HG03354 (cell line): ENCODE data around the gene ZFP62.

Experiments used
- ATAC-seq: cut with Tn5 transposase; IDR thresholded peaks from one replicate; pipeline ENCODE4 v1.9.1; 2021; ENCODE audit warnings: mild to moderate bottlenecking; ENCODE audit not compliant: unreplicated experiment, poor library complexity, severe bottlenecking

ZFP62 gene

DNA sequence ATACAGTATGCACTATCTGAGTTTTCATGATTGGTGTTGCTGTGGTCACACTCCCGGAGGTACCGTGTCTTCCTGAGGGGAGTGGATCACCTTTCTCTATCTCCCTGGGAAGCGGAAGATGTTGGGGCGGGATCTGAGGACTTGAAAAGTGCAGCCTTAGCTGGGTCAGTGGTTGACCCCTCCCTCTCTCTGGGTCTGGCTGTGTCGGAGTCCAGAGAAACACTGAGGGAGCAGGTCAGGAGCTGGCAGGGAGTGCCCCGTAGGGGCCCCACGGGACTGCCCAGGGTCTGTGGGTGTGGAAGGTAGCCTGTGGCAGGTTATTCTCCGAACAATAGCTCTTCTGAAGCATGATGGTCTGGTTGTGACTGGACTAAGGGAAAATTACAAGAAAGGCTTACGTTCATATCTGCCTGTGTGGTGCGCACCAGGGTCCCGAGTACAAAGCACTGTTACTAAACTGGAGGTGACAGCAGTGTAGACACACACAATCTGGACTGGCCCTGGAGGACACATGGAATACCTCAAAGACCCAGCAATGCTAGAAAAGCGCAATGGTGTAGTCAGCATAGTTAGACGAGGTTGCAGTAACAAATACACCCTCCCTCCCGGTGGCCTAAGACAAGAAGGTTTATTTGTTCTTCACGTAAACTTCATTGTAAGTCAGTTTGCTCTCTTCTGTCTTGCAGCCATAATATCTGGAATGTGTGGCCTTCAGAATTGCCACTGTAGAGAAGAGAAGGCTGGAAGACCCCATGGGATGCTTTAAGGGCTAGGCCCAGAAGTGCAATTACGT is 9.4 kb upstream of the ZFP62 start:
- ATAC-seq: no peak

DNA sequence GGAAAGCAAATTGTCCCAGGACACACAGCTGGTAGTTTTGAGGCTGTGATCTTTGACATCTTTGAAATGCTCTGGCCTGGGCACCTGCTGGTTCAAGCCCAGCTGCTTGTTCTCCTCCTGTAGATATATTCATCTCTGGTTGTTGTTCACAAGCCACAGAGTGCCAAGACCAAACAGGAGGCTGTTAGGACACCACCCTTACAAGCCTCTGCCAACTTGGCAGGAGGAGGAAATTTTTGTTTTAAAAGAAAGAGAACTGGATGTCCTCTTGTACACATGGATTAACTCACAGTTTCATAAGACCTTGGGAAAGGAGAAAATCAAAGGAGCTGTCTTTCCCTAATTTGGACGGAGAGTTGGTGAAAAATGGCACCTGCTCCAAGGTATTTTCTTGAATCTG is 8.5 kb upstream of the ZFP62 start:
- ATAC-seq: no peak

DNA sequence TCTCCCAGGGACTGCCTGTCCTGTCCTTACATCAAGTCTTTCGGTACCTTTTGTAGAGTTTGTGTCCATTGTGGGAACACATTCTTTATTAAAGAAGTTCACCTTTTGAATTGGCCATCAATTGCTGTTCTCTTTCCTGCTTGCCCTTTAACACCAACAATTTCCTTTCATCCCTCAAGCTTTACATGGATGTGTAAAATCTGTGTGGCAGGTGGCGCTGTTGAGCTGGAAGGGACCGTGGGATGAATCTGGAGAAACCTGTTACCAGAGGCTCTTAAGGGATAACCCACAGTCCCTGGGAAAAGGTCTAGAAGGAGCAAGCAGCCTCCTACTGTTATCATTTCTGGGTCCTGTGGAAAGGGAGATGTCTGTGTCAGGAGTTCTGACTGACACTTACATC is 7.9 kb upstream of the ZFP62 start:
- ATAC-seq: peak; percentile 59

DNA sequence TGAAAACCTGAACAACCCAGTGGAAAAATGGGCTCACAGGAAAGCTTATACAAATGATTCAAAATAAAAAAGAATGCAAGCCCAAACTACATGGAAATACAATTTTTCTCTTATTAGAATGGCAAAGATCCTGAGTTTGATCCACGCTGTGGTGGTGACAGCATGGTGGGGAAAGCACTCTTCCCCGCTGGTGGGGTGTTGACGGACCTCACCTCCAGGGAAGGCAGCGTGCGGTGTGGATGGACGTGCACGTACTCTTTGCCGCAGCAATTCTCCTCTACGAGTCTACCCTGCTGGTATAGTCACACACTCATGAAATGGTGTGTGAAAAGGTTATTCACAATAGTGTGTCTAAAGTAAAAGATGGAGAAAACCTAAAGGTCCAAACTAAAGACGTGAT is 5.9 kb upstream of the ZFP62 start:
- no peak for ATAC-seq

DNA sequence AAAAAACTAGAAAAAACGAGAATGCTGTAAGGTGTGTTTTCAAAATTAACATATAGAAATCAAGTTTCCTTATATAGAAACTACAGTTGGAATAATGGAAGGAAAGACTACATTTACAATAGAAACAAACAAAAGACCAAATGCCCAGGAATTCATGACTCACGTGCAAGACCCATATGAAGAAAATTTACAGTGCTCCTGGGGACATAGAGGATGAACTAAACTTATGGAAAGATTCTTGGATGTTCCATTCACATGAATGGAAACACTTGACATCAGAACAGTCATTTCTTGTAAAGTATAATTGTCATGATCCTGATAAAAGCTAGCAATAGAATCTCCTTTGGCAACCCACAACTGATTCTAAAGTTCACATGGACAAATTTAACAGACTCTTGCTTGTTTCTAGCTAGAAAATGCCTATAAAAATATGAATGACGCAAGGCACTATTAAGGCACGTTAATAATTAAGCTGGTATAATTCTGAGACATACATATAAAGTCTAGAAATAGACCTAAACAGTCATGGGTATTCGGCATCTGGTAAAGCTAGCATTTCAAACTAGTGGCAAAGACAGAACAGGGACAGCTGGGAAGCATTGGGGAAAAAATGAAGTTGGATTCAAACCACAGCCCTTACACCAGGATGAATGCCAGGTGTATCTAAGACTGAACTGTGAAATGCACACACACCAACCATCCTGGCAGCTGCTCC is 5.1 kb upstream of the ZFP62 start:
- no peak for ATAC-seq

DNA sequence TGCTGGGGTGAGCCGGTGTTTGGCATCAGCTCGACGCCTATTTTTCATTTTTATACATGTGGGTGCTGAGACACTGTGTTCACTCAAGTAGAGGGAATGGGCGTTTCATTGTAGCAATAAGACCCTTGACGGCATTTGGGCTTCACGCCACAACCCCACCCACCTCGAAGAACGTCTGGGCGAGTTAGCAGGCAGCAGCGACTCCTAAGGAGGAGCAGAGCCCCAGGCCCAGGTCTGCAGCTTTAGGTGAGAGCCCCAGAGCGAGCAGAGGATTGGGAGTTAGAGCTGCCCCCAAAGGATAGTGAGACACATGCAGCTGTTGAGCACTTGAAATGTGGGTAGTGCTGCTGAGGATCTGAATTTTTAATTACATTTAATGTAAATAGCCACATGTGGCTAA is 1.6 kb upstream of the ZFP62 start:
- ATAC-seq: no peak

DNA sequence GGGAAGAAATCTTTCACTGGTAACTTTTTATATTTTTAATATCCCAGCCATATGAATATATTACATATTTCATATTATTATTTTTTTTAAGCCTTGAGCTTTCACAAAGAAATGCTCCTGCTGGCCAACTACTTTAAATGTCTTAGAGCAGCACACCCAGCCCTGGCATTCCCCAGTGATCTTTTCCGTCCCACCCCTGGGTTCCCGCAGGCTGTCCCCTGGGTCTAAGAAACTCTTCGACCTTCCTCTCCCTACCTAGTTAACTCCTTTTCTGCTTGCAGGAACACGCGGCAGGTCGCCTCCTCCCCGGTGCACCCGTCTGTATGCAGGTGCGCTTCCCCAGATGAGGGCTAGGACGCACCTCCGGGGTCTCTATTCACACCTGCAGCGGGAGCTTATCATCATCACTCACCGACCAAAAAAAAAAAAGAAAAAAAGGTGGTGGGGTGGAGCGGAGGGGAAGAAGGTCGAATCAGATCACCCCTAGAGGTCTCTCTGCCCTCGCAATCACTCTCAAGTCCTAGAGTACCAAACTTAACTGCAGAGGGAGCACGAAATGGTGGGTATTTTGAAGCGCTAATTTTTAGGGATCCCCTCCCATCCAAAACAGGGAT is 696 bp downstream of the ZFP62 start:
- peak; percentile 58 for ATAC-seq

DNA sequence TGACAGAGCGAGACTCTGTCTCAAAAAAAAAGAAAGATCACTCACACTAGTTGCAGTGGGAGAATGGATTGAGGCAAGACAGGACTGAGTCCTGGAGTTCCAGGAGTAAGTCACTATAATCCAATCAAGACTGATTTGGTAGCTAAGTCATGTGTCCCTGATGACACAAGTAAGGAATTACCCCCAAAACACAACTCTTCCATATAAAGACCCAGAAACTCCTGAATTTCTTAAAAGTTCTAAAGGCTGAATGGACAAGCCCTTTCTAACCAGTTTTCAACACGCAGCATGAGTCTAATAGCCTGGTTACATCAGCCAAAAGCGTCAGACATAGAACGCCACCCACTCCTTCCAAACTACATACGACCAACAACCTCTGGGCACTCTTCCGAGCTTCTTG is 2.5 kb downstream of the ZFP62 start:
- ATAC-seq: no peak

DNA sequence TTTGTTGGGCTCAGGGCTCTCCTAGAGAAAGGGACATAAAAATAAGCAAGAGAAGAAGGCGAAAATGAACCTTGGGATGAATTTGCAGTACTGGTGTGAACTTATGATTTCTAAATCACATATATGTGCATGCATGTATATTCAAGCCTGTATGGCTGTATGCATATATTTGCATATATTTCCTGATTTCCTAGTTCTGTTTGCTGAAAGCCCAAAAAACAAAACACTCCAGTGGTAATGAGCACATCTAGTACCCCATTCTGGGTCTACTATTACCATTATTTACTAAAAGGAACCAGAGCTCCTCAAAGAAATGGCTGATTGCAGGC is 7.3 kb downstream of the ZFP62 start:
- ATAC-seq: no peak

DNA sequence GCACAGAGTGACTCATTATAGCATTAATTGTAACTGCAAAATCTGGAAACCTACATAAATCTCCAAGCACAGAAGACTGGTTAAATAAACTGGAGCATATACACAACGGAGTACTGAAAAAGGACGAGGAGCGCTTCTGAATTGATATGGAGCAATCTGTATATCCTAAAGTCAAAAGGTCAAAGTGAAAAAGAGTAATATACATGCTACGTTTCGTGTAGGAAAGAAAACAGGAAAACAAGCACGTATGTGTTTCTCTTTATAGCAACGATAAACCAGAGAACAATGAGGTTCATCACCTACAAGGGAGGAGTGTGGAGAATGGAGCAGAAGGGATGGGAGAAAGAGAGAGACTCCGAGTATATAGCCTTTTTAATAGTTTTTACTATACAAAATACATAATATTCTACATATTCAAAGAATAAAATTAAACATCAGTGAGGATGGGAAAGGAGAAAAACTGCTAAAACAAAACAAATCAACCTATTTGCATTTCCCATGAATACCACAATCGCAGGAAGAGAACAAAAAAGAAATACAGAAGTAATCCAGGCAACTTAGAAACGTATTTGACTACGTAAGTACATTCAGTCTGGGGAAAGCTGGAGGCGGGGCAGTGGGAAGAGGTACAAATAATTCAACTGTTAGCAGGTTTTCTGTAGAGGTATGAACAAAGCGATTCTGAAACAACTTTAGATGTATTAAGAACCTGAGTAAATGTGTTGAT is 7.8 kb downstream of the ZFP62 start:
- no peak for ATAC-seq

DNA sequence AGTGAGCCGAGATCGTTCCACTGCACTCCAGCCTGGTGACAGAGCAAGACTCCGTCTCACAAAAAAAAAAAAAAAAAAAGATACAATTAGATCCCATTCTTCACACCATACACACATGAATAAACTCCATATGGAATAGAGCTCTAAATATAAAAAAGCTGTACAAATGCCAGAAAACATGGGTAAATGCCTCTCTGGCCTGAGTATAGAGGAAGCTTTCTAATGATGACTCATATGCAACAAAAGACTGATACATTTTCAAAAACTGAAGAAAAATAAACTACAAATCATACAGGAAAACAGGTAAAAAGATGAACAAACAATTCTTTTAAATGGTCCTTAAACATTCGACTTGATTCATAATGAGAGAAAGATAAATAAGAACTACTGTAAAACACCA is 8.6 kb downstream of the ZFP62 start:
- no peak for ATAC-seq

DNA sequence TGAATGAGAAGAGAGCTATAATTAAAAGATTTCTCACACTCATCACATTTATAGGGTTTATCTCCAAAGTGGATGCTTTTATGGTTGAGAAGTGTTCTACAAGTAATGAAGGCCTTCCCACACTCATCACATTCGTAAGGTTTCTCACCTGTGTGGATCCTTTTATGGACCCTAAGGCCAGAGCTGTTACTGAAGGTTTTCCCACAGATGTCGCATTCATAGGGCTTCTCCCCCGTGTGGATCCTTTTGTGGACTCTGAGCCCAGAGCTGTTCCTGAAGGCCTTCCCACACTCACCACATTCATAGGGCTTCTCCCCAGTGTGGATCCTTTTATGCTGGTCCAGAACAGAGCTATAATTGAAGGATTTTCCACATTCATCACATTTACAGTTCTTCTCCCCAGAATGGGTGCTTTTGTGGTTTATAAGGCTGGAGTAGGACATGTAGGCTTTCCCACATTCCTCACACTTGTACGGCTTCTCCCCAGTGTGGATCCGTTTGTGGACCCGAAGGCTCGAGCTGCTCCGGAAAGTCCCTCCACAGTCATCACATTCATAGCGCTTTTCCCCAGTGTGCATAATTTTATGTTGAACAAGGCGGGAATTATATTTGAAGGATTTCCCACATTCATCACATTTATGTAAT is 10.5 kb downstream of the ZFP62 start:
- ATAC-seq: no peak

DNA sequence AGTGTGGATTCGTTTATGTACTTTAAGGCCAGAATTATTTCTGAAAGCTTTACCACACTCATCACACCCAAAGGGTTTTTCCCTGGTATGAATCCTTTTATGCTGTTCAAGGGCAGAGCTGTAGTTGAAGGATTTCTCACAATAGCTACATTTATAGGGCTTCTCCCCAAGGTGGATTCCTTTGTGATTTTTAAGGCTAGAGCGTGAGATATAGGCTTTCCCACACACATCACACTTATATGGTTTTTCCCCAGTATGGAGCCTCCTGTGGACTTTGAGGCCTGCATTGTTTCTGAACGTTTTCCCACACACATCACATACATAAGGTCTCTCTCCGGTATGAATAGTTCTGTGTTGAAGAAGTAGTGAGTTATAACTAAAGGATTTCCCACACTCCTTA is 11.2 kb downstream of the ZFP62 start:
- ATAC-seq: no peak

DNA sequence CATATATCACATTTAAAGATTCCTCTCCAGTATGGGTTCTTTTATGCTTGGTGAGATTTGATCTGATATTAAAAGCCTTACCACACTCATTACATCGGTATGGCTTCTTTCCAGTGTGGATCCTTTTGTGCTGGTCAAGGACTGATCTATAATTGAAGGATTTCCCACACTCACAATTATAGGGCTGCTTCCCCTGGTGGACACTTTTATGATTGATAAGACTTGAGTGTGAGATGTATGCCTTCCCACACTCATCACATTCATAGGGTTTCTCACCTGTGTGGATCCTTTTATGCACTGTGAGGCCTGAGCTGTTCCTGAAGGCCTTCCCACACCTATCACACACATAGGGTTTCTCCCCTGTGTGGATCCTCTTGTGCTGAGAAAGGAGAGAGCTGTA is 12.2 kb downstream of the ZFP62 start:
- no peak for ATAC-seq

DNA sequence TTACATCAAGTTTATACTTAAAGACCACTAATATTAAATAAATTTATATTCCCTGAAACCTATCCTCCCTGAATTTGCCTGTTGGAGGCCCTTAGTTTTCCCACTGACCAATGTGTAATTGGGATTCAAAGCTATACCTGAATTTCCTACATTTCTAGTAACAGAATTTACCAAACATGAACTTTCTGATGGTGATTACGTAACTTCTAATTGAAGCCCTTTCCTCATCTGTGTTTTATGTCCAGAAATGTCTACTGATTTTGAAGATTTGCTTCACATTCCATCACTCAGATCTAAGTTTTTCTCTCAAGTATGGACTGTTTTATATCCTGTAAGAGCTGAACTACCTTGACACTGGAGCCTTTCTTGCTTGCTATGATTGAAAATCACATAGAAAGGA is 12.8 kb downstream of the ZFP62 start:
- ATAC-seq: no peak

DNA sequence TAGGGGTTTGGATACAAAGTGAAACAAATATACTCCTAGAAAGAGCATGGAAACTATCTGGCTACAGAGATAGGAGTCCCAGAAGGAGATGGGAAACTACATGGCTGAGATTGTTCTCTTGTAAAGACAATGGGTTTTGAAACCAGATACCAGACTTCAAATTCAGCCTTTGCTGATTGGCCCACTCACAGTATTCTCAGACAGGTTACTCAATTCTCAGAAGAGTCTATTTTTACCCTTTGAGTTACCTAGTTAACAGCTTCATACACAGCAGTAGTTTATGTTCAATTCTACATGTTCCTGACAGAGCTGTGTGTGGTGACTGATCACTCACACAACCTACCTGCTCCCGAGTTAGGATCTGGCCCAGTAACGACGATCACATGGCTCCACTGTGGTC is 14.1 kb downstream of the ZFP62 start:
- ATAC-seq: no peak

DNA sequence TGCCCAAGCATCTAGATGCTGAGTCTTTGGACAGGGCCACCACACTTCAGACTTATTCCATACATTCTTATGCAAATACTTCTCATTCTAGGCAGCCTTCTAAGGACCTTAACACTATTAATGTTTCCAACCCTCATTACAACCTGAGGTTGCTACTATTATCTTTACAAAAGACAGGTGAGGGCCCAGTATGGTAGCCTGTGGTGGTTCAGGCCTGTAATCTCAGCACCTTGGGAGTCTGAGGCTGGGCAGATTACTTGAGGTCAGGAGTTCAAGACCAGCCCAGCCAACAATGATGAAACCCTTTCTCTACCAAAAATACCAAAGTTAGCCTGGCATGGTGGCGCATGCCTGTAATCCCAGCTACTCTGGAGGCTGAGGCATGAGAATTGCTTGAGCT is 16.2 kb downstream of the ZFP62 start:
- no peak for ATAC-seq

DNA sequence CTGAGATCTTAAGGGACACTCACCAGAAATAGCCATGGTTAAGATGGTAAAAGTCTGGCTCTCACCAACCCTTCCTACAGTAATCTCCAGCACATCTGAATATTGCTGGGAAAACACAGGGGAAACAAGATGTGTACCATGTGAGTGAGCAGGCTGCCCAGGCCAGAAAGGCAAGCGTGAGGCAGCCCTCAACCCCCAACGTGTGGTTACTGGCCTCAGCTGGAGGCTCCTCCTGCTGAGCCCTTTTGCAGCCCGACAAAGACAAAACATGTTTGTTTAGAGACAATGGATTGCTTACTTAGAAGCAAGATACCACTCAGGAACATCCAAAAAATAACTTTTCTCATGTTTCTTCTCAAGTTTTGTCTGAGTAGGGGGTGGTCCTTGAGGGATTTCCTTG is 16.6 kb downstream of the ZFP62 start:
- ATAC-seq: no peak

DNA sequence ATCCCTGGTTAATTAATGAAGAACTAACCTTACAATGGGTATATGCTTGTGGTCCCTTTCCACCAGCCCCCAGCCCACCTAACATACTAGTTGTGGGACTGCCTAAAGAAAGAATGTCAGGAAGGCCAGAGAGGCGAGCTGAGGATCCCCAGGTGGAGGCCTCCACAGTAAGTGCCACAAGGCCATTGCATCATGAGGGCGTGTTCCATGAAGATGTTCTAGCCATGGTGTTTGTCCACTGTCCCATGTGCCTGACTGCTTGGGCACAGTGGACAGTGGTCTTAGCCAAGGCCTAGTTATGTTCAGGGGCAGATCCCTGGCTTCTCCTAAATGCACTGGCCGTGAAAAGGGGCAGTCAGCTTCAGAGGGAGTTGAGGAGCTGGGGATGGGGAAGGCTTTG is 21.1 kb downstream of the ZFP62 start:
- ATAC-seq: no peak

DNA sequence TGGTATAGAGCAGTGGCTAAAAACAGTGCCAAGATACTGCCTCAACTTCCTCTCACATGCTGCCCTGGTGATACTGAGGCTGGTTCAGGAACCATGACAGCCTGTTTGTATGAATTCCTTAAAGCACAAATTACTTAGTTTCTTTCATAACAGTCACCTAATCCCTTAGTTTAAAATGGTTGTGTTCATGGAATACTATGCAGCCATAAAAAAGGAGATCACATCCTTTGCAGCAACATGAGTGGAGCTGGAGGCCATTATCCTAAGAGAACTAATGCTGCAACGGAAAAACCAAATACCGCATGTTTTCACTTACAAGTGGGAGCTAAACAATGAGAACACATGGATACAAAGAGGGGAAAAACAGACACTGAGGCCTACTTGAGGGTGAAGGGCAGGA is 21.8 kb downstream of the ZFP62 start:
- ATAC-seq: no peak
